Stimulated activated effector memory CD8-positive, alpha-beta T cell treated with anti-CD3 and anti-CD28 coated beads, Interleukin-12 subunit alpha, Interleukin-12 subunit beta, amount 100 ng/mL, for 72 hours (primary cell): ENCODE results near the gene IGLL5.

Experiments used
- ATAC-seq: fragments of 150-1000 bp; cut with Tn5 transposase; 2 replicates; pipeline ENCODE4 v1.10.0; 2021
- DNase-seq, 2 donors: peaks; one replicate each; pipeline ENCODE4 v3.0.0; 2021 to 2022; ENCODE audit warnings: low spot score in 2 of 2
- H3K27ac Mint-ChIP-seq: one replicate; pipeline ENCODE4 v1.8.0; 2022; ENCODE audit warnings: mild to moderate bottlenecking, mixed read lengths
- H3K36me3 Mint-ChIP-seq: one replicate; pipeline ENCODE4 v1.8.0; 2022; ENCODE audit warnings: mild to moderate bottlenecking, mixed read lengths
- H3K4me1 Mint-ChIP-seq: one replicate; pipeline ENCODE4 v1.8.0; 2022; ENCODE audit warnings: mixed read lengths
- H3K4me3 Mint-ChIP-seq: one replicate; pipeline ENCODE4 v1.8.0; 2022; ENCODE audit warnings: mild to moderate bottlenecking, mixed read lengths
- H3K9me3 Mint-ChIP-seq: one replicate; pipeline ENCODE4 v1.8.0; 2022; ENCODE audit warnings: mixed read lengths

The IGLL5 gene

DNA sequence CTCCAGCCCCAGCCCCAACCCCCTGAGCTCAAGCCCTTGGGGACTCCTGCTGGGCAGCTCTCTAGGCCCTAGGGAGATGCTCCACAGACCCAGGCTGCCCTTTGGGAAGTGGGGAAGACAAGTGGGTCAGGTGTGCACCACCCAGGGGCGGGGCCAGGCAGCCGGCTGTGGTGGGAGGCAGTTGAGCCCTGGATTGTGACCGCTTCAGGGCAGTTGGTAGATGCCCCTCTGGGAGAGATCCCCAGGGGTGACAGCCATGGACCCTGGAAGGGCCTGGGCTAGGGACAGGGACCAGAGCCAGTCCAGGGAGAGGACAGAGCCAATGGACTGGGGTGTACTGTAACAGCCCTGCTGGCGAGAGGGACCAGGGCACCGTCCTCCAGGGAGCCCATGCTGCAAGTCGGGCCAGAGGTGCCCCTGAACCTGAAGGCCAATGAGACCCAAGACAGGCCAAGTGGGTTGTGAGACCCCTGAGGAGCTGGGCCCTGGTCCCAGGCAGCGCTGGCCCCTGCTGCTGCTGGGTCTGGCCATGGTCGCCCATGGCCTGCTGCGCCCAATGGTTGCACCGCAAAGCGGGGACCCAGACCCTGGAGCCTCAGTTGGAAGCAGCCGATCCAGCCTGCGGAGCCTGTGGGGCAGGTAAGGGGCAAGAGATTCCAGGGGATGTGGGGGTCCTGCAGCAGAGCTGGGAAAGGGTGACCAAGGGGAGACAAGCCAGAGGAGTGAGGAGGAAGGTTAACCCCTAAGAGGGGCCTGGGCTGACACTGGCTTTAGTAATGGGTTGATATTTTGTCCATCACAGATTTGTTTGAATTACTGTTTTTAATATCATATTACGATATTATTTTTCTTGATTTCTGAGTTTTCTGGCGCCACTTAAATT, at the start of gene IGLL5:
Gene IGLL5 (plus strand): TSS at position 196 of the 883 bp plus-strand sequence. CDS start 238 bp downstream, at position 434.
- ATAC-seq (no peak), DNase-seq (no peak)
- Mint-ChIP-seq H3K27ac (peak within 1 kb of the TSS; percentile 64), H3K9me3 (no peaks in the 10 kb centered on the region), H3K4me3 (no peak within 1 kb of the TSS), H3K36me3 (no peaks in the 10 kb centered on the region), H3K4me1 (peaks cover 19% of the 10 kb centered on the region)

- peak overlapping the region; percentile 43 for H3K27ac Mint-ChIP-seq
- H3K36me3 Mint-ChIP-seq: no peaks in the 10 kb centered on the region
- peaks cover 13% of the 10 kb centered on the region for H3K4me1 Mint-ChIP-seq
- H3K9me3 Mint-ChIP-seq: no peaks in the 10 kb centered on the region
- ATAC-seq (peak; percentile 39), DNase-seq (no peak)
- H3K4me3 Mint-ChIP-seq: no peak overlapping the region
Observed at GRCh38 chr22:22838148-22838786, 49.3 kb upstream of the IGLL5 start.

DNA sequence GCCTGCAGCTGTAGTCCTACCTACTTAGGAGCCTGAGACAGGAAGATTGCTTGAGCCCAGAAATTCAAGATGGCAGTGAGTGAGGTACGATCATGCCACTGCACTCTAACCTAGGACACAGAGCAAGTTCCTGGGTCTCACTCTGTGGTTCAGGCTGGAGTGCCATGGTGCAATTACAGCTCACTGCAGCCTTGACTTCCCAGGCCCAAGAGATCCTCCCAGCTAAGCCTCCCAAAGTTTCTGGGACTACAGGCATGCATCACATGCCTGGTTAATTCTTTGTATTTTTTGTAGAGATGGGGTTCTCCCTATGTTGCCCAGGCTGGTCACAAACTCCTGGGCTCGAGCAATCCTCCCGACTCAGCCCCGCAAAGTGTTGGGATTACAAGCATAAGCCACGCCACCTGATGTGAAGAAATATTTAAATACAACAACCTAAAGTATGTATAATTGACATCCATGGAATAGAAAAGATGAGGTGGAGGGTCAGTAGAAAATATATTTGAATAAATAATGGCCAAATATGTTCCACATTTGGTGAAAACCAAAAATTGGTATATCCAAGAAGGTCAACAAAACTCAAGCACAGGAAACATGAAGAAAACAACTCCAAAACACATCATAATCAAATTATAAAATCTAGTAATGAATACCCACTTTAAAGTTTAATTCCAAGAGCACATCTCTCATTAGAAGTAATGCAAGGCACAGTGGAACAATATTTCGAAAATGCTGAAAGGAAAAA, 47.9 kb upstream of the IGLL5 start:
- Mint-ChIP-seq H3K27ac (no peak overlapping the region), H3K4me3 (no peak overlapping the region), H3K4me1 (peaks cover 22% of the 10 kb centered on the region), H3K36me3 (no peaks in the 10 kb centered on the region), H3K9me3 (no peaks in the 10 kb centered on the region)
- DNase-seq: no peak
- no peak for ATAC-seq

DNA sequence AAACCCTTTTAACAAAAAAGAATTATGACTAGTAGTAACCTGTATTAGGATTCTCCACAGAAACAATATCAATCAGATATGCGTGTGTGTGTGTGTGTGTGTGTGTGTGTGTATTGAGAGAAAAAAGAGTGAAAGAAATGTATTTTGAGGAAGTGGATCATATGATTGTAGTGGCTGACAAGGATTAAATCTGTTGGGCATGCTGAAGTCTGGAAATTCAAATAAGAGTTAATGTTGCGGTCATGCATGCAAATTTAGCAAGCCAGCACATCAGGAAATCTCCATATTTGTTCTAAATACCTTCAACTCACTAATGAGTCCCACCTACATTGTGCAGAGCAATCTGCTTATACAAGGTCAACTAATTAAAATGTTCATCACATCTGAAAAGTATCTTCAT, 46.8 kb upstream of the IGLL5 start:
- DNase-seq (no peak), ATAC-seq (no peak)
- no peaks in the 10 kb centered on the region for H3K9me3 Mint-ChIP-seq
- peaks cover 26% of the 10 kb centered on the region for H3K4me1 Mint-ChIP-seq
- no peak overlapping the region for H3K27ac Mint-ChIP-seq
- no peaks in the 10 kb centered on the region for H3K36me3 Mint-ChIP-seq
- H3K4me3 Mint-ChIP-seq: no peak overlapping the region

DNA sequence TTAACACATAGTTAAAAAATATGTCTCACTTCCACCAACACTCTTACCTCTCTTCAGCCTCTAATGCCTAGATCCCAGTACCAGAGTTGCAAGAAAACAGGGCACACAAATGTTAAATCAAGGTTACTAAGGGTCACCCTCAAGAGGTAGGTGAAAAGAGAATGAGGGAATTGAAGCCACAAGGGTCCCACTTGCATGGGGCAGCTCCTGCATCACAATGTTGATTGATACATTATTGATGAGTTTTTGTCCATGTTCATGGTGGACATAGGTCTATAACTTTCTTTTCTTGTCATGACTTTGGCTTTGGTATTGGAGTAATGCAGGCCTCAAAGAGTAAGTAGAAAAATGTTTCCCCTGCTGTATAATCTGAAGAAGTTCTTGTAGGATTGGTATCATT, 46.0 kb upstream of the IGLL5 start:
- Mint-ChIP-seq H3K9me3 (peaks cover under 1% of the 10 kb centered on the region), H3K4me1 (peaks cover 26% of the 10 kb centered on the region), H3K27ac (no peak overlapping the region), H3K4me3 (no peak overlapping the region), H3K36me3 (no peaks in the 10 kb centered on the region)
- ATAC-seq (no peak), DNase-seq (no peak)

- Mint-ChIP-seq H3K9me3 (peaks cover 4% of the 10 kb centered on the region), H3K4me3 (no peak overlapping the region)
- ATAC-seq: no peak
Observed at GRCh38 chr22:22842085-22842484, 45.5 kb upstream of the IGLL5 start.

DNA sequence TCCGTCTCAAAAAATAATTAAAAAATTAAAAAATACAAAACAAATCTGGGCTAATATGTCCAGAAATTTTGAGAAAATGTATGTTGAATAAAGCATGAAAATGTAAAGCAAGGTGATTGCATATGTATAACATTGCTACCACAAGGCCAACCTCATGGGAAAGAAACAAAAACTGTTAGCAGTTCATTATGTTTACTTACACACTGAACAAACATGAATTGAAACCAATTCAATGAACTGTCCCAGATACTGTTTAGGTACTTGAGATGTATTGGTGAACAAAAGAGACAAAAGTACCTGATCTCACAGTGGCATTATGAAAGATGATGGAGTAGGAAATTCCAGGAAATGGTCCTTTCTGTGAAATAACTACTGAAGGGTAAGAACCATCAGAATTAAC, 43.8 kb upstream of the IGLL5 start:
- H3K9me3 Mint-ChIP-seq: peaks cover 4% of the 10 kb centered on the region
- H3K36me3 Mint-ChIP-seq: no peaks in the 10 kb centered on the region
- peak overlapping the region; percentile 16 for H3K27ac Mint-ChIP-seq
- no peak for DNase-seq
- ATAC-seq: no peak
- no peak overlapping the region for H3K4me3 Mint-ChIP-seq
- H3K4me1 Mint-ChIP-seq: peaks cover 23% of the 10 kb centered on the region

More at GRCh38 chr22:22842085-22842484, 45.5 kb upstream of the IGLL5 start:
- H3K36me3 Mint-ChIP-seq: no peaks in the 10 kb centered on the region
- H3K4me1 Mint-ChIP-seq: peaks cover 26% of the 10 kb centered on the region
- no peak overlapping the region for H3K27ac Mint-ChIP-seq
- DNase-seq: no peak

GRCh38 chr22:22847241-22847640, 40.4 kb upstream of the IGLL5 start:
- ATAC-seq: no peak
- Mint-ChIP-seq H3K4me3 (no peak overlapping the region), H3K4me1 (peaks cover 31% of the 10 kb centered on the region), H3K9me3 (peaks cover 4% of the 10 kb centered on the region), H3K36me3 (no peaks in the 10 kb centered on the region), H3K27ac (no peak overlapping the region)
- DNase-seq: no peak

GRCh38 chr22:22848364-22848866, 39.2 kb upstream of the IGLL5 start:
- H3K27ac Mint-ChIP-seq: peak overlapping the region; percentile 72
- H3K9me3 Mint-ChIP-seq: peaks cover 4% of the 10 kb centered on the region
- H3K4me1 Mint-ChIP-seq: peaks cover 31% of the 10 kb centered on the region
- ATAC-seq: peak; percentile 86
- H3K36me3 Mint-ChIP-seq: no peaks in the 10 kb centered on the region
- no peak overlapping the region for H3K4me3 Mint-ChIP-seq
- peak; percentile 67 to 83 for DNase-seq

GRCh38 chr22:22849640-22850610, 37.7 kb upstream of the IGLL5 start:
- ATAC-seq (no peak), DNase-seq (no peak)
- Mint-ChIP-seq H3K27ac (peak overlapping the region; percentile 72), H3K4me1 (peaks cover 19% of the 10 kb centered on the region), H3K4me3 (no peak overlapping the region), H3K36me3 (no peaks in the 10 kb centered on the region), H3K9me3 (peaks cover 4% of the 10 kb centered on the region)

- DNase-seq (no peak), ATAC-seq (no peak)
- Mint-ChIP-seq H3K4me1 (peaks cover 31% of the 10 kb centered on the region), H3K27ac (no peak overlapping the region), H3K4me3 (no peak overlapping the region), H3K9me3 (peaks cover under 1% of the 10 kb centered on the region), H3K36me3 (no peaks in the 10 kb centered on the region)
Observed at GRCh38 chr22:22851969-22852368, 35.6 kb upstream of the IGLL5 start.

DNA sequence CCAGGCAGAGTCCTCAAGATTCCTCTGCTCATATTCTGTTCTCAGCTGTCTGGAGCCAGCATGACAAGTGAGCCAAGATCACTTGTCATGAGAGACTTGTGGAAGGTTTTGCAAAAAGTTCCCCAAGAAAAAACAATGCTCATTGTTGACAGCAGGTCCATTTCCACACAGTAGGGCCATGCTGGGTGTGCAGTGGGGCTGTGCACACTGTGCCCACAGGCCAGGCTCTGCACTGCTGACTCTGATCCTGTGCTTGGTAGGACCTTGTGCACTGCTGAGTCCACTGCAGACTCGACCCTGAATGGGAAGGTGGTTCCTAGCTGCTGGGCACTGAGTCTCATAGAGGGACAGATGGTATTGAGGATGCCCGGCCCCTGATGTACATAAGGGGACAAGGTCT, 33.9 kb upstream of the IGLL5 start:
- Mint-ChIP-seq H3K4me1 (peaks cover 30% of the 10 kb centered on the region), H3K27ac (no peak overlapping the region)
- DNase-seq: no peak

GRCh38 chr22:22854466-22854865, 33.1 kb upstream of the IGLL5 start:
- peaks cover 22% of the 10 kb centered on the region for H3K4me1 Mint-ChIP-seq

More for the DNA sequence above, 33.9 kb upstream of the IGLL5 start:
- no peak for ATAC-seq
- Mint-ChIP-seq H3K4me3 (no peak overlapping the region), H3K9me3 (no peaks in the 10 kb centered on the region), H3K36me3 (no peaks in the 10 kb centered on the region)

DNA sequence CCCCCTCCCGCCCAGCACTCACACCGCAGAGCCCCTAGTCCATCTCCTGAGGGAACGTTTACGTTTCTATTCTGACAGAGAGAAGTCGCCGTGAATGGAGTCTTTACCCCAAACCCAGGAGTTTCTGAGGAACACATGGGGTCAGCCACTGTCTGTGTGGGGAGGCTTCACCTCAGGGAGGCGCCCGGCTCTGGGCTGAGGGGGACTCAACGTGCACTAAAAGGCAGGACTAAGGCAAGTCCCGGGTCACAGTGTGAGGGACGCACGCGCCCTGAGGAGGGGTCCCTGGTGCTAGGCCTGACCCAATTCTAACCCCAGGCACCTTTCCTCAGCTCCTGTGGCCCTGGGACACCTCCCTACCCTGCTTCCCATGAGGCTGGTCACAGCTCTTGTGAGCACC, 32.5 kb upstream of the IGLL5 start:
- Mint-ChIP-seq H3K36me3 (no peaks in the 10 kb centered on the region), H3K27ac (peak overlapping the region; percentile 79), H3K4me1 (peaks cover 20% of the 10 kb centered on the region), H3K4me3 (no peak overlapping the region), H3K9me3 (no peaks in the 10 kb centered on the region)
- no peak for DNase-seq
- ATAC-seq: no peak

More at GRCh38 chr22:22854466-22854865, 33.1 kb upstream of the IGLL5 start:
- Mint-ChIP-seq H3K9me3 (no peaks in the 10 kb centered on the region), H3K27ac (no peak overlapping the region), H3K4me3 (no peak overlapping the region), H3K36me3 (no peaks in the 10 kb centered on the region)
- no peak for ATAC-seq
- DNase-seq: no peak
